Measurements from ENCODE around the gene GRM5. TPM values are rescaled to one million over a fixed set of nuclear protein-coding genes. Genes with fewer than 3 reads are reported as not detected.
"Not testable (repeated sequence)": the region's sequence is repeated elsewhere in the genome, so short reads cannot be mapped to it uniquely, and the experiment has no call there.

The GRM5 gene
- total RNA-seq, 1 experiment from 2014 or later, result 0.03 TPM

GRCh38 chr11:88909500-88909899, 156.3 kb downstream of the GRM5 start:
- ATAC-seq, result no peak
- ChIA-PET POLR2A (no interaction called here), CTCF (no interaction called here)
- in situ Hi-C loops (cut with HindIII; ENCODE audit: low pct_unique_long_range_greater_than_20kb, low sequenced_read_pairs), result no loop called here
- intact Hi-C loops (cut with micrococcal nuclease; ENCODE audit: unreplicated experiment), result no loop called here
- Histone ChIP-seq H3K4me3 (ENCODE audit: low read depth in 2 of 2, low read length in 2 of 2) (no peak overlapping the region), H3K36me3 (ENCODE audit: control insufficient read depth, insufficient read depth, low read length) (no peaks in the 10 kb centered on the region), H3K9me3 (ENCODE audit: control insufficient read depth, insufficient read depth, low read depth, low read length) (no peaks in the 10 kb centered on the region; the same call in 1 of the 2 replicates), H3K4me1 (ENCODE audit: control insufficient read depth, insufficient read depth, low read length) (no peaks in the 10 kb centered on the region), H3K27ac (ENCODE audit: low read length) (no peak overlapping the region), H3K27me3 (ENCODE audit: control insufficient read depth, insufficient read depth, low read length) (no peaks in the 10 kb centered on the region)
- TF ChIP-seq TCF7L2 (IDR thresholded peaks at IDR 0.05; ENCODE audit: low read depth, low read length), result no peak
- TF ChIP-seq POLR2AphosphoS5 (IDR thresholded peaks at IDR 0.05; ENCODE audit: low read depth, low read length), result no peak
- no peak for TF ChIP-seq SIN3A (IDR thresholded peaks at IDR 0.05; ENCODE audit: borderline replicate concordance, insufficient read depth, low read depth, low read length)
- no peak for TF ChIP-seq CTCF (IDR thresholded peaks at IDR 0.05)
- TF ChIP-seq REST (IDR thresholded peaks at IDR 0.05; ENCODE audit: insufficient read depth in 1 of 2, low read depth in 2 of 2, low read length in 1 of 2), result no peak
- no peak for DNase-seq (ENCODE audit: low read depth, low spot score)
- no TSS peak for BruUV-seq (replicated peaks)

GRCh38 chr11:88901436-88901835, 164.3 kb downstream of the GRM5 start:
- H3K4me3 ChIP-seq (ENCODE audit: low read depth in 2 of 2, low read length in 2 of 2); ATAC-seq; DNase-seq (ENCODE audit: low read depth, low spot score); H3K4me1 ChIP-seq (ENCODE audit: control insufficient read depth, insufficient read depth, low read length); CTCF ChIA-PET; POLR2A ChIA-PET; H3K36me3 ChIP-seq (ENCODE audit: control insufficient read depth, insufficient read depth, low read length); H3K27me3 ChIP-seq (ENCODE audit: control insufficient read depth, insufficient read depth, low read length); H3K9me3 ChIP-seq (ENCODE audit: control insufficient read depth, insufficient read depth, low read depth, low read length); H3K27ac ChIP-seq (ENCODE audit: low read length); in situ Hi-C loops (cut with HindIII; ENCODE audit: low pct_unique_long_range_greater_than_20kb, low sequenced_read_pairs); intact Hi-C loops (cut with micrococcal nuclease; ENCODE audit: unreplicated experiment); BruUV-seq (replicated peaks): not testable (repeated sequence)

- intact Hi-C loops (cut with micrococcal nuclease; ENCODE audit: unreplicated experiment); H3K27ac ChIP-seq (ENCODE audit: low read length); BruUV-seq (replicated peaks); CTCF ChIA-PET; in situ Hi-C loops (cut with HindIII; ENCODE audit: low pct_unique_long_range_greater_than_20kb, low sequenced_read_pairs); DNase-seq (ENCODE audit: low read depth, low spot score); ATAC-seq; H3K27me3 ChIP-seq (ENCODE audit: control insufficient read depth, insufficient read depth, low read length); H3K4me3 ChIP-seq (ENCODE audit: low read depth in 2 of 2, low read length in 2 of 2); H3K4me1 ChIP-seq (ENCODE audit: control insufficient read depth, insufficient read depth, low read length); H3K36me3 ChIP-seq (ENCODE audit: control insufficient read depth, insufficient read depth, low read length); H3K9me3 ChIP-seq (ENCODE audit: control insufficient read depth, insufficient read depth, low read depth, low read length); POLR2A ChIA-PET: not testable (repeated sequence)
Measured at GRCh38 chr11:88888855-88889254, 176.9 kb downstream of the GRM5 start.

Data from Panc1 (cell line).